RWPE2 (cell line): ENCODE data around the gene PDSS2.

Experiments
- ATAC-seq: fragments of 200-7000 bp; cut with Tn5 transposase; 3 replicates; pipeline ENCODE4 v1.9.1; 2021; ENCODE audit warnings: low read depth
- DNase-seq: peaks from one replicate; pipeline ENCODE4 v3.0.0-alpha.2; 2020; ENCODE audit warnings: low spot score
- H3K27ac ChIP-seq: fragments of 450-650 bp; 2 replicates; pipeline ENCODE4 v1.5.1; 2017; ENCODE audit warnings: mild to moderate bottlenecking; ENCODE audit not compliant: poor library complexity, severe bottlenecking
- H3K27me3 ChIP-seq: fragments of 250-450 bp; sonication (Bioruptor Pico); 2 replicates; pipeline ENCODE4 v1.5.1; 2021; ENCODE audit warnings: mild to moderate bottlenecking, moderate library complexity; ENCODE audit not compliant: insufficient read depth, poor library complexity, severe bottlenecking
- H3K36me3 ChIP-seq: fragments of 250-450 bp; sonication (Bioruptor Pico); 2 replicates; pipeline ENCODE4 v1.5.1; 2020; ENCODE audit warnings: low read depth, mild to moderate bottlenecking, moderate library complexity
- H3K4me1 ChIP-seq: fragments of 250-450 bp; sonication (Bioruptor Pico); 2 replicates; pipeline ENCODE4 v1.5.1; 2021; ENCODE audit warnings: mild to moderate bottlenecking, moderate library complexity; ENCODE audit not compliant: insufficient read depth, poor library complexity, severe bottlenecking
- H3K4me3 ChIP-seq: fragments of 250-450 bp; sonication (Bioruptor Pico); 2 replicates; pipeline ENCODE4 v1.5.1; 2021; ENCODE audit warnings: mild to moderate bottlenecking, moderate library complexity; ENCODE audit not compliant: severe bottlenecking
- H3K9me3 ChIP-seq: fragments of 250-450 bp; sonication (Bioruptor Pico); 2 replicates; pipeline ENCODE4 v1.5.1; 2021; ENCODE audit warnings: mild to moderate bottlenecking, moderate library complexity; ENCODE audit not compliant: severe bottlenecking
- CTCF ChIP-seq: fragments of 450-650 bp; IDR thresholded peaks from one replicate; pipeline ENCODE4 v1.5.1; 2017; ENCODE audit warnings: mild to moderate bottlenecking, moderate library complexity; ENCODE audit not compliant: poor library complexity, severe bottlenecking

PDSS2 gene

GRCh38 chr6:107154801-107155160, 304.6 kb downstream of the PDSS2 start:
- Histone ChIP-seq H3K27me3 (no peaks in the 10 kb centered on the region), H3K36me3 (no peaks in the 10 kb centered on the region), H3K27ac (no peak overlapping the region), H3K4me1 (no peaks in the 10 kb centered on the region), H3K4me3 (no peak overlapping the region), H3K9me3 (no peaks in the 10 kb centered on the region)
- no peak for DNase-seq
- no peak for TF ChIP-seq CTCF
- ATAC-seq: no peak

GRCh38 chr6:107154131-107154800, 305.1 kb downstream of the PDSS2 start:
- no peaks in the 10 kb centered on the region for H3K9me3 ChIP-seq
- DNase-seq: no peak
- TF ChIP-seq CTCF: no peak

GRCh38 chr6:107152638-107153430, 306.5 kb downstream of the PDSS2 start:
- Histone ChIP-seq H3K4me1 (no peaks in the 10 kb centered on the region), H3K36me3 (no peaks in the 10 kb centered on the region), H3K9me3 (no peaks in the 10 kb centered on the region), H3K4me3 (no peak overlapping the region), H3K27ac (no peak overlapping the region), H3K27me3 (no peaks in the 10 kb centered on the region)
- no peak for TF ChIP-seq CTCF
- ATAC-seq (no peak), DNase-seq (no peak)

More at GRCh38 chr6:107154131-107154800, 305.1 kb downstream of the PDSS2 start:
- Histone ChIP-seq H3K4me1 (no peaks in the 10 kb centered on the region), H3K27me3 (no peaks in the 10 kb centered on the region), H3K4me3 (no peak overlapping the region), H3K27ac (no peak overlapping the region), H3K36me3 (no peaks in the 10 kb centered on the region)
- ATAC-seq: no peak

- ATAC-seq: no peak
- Histone ChIP-seq H3K9me3 (no peaks in the 10 kb centered on the region), H3K4me3 (no peak overlapping the region), H3K36me3 (no peaks in the 10 kb centered on the region), H3K4me1 (peaks cover 3% of the 10 kb centered on the region), H3K27me3 (no peaks in the 10 kb centered on the region), H3K27ac (no peak overlapping the region)
- no peak for DNase-seq
- no peak for TF ChIP-seq CTCF
Measured at GRCh38 chr6:107144666-107145065, 314.7 kb downstream of the PDSS2 start.

GRCh38 chr6:107144014-107144413, 315.4 kb downstream of the PDSS2 start:
- no peaks in the 10 kb centered on the region for H3K27me3 ChIP-seq
- no peaks in the 10 kb centered on the region for H3K9me3 ChIP-seq
- no peaks in the 10 kb centered on the region for H3K36me3 ChIP-seq
- H3K4me1 ChIP-seq: peaks cover 3% of the 10 kb centered on the region
- H3K27ac ChIP-seq: no peak overlapping the region
- no peak for TF ChIP-seq CTCF
- ATAC-seq (no peak), DNase-seq (no peak)
- no peak overlapping the region for H3K4me3 ChIP-seq
